Heart right ventricle (tissue), 16 donors: ENCODE results near the gene EGFR. TPM values are rescaled to one million over a fixed set of nuclear protein-coding genes. Genes with fewer than 3 reads are reported as not detected.

Experiments
- ATAC-seq, 8 donors: fragments of 200-7000 bp; cut with Tn5 transposase; one replicate each; pipeline ENCODE4 v1.9.1; 2020; ENCODE audit warnings: mild to moderate bottlenecking in 8 of 8, moderate library complexity in 8 of 8, moderate number of reproducible peaks in 1 of 8
- DNase-seq, 2 donors: peaks; one replicate each; pipeline ENCODE4 v3.0.0-alpha.2; 2020
- H3K27ac ChIP-seq, 10 donors: fragments of 200-600 bp; sonication (generic) in 2 of 10; one replicate each; pipeline versions ENCODE4 v1.5.0 to v1.8.0; 2020 to 2022; ENCODE audit warnings: mild to moderate bottlenecking in 3 of 10
- H3K27me3 ChIP-seq, 7 donors: fragments of 200-600 bp; one replicate each; pipeline ENCODE4 v1.8.0; 2021 to 2022; ENCODE audit warnings: mild to moderate bottlenecking in 2 of 7
- H3K36me3 ChIP-seq, 9 donors: fragments of 200-600 bp; sonication (generic) in 1 of 9; one replicate each; pipeline versions ENCODE4 v1.5.0 to v1.8.0; 2020 to 2022; ENCODE audit warnings: mild to moderate bottlenecking in 2 of 9
- H3K4me1 ChIP-seq, 9 donors: fragments of 200-600 bp; sonication (generic) in 1 of 9; one replicate each; pipeline versions ENCODE4 v1.5.0 to v1.8.0; 2020 to 2022; ENCODE audit warnings: mild to moderate bottlenecking in 4 of 9
- H3K4me3 ChIP-seq, 10 donors: fragments of 200-600 bp; sonication (generic) in 2 of 10; one replicate each; pipeline versions ENCODE4 v1.5.0 to v1.8.0; 2020 to 2022; ENCODE audit warnings: mild to moderate bottlenecking in 7 of 10, moderate library complexity in 2 of 10
- H3K9me3 ChIP-seq, 11 donors: fragments of 200-600 bp in 10 of 11; sonication (generic) in 2 of 11; one replicate each; pipeline versions ENCODE4 v1.5.0 to v1.8.0; 2013 to 2022; ENCODE audit warnings: mild to moderate bottlenecking in 2 of 11, control low read depth in 1 of 11, moderate library complexity in 1 of 11
- WGBS, 2 donors: extraction: QIAGEN DNeasy Blood & Tissue Kit; methylation state at CpG; one replicate each; pipeline ENCODE4 v1.1.7; 2013; ENCODE audit warnings: inconsistent platforms in 1 of 2; 5-methylcytosine and 5-hydroxymethylcytosine counted together
- intact Hi-C, 10 donors: fragments of 100-400 bp; cut with DNase I; formaldehyde crosslinking; loops; one replicate each; pipeline versions ENCODE4 v1.11.1 to v1.14.2; 2022
- polyA plus RNA-seq, 2 donors: library from polyadenylated mRNA; stranded (reverse); fragments of 200-250 nt; gene quantifications; one replicate each; pipeline ENCODE4 v1.2.3, GENCODE V29; 2013
- total RNA-seq, 10 donors: library from RNA; stranded (reverse); fragmentation: NEBNext Ultra II Directional in 3 of 10; extraction: Animal tissue kit (Norgen Biotek cat#: 25700) in 3 of 10; gene quantifications; one replicate each; pipeline versions ENCODE4 v1.2.1 to v1.2.4, GENCODE V29; 2021 to 2023
- TF ChIP-seq, protein P1 (sequence below), 9 donors: fragments of 200-600 bp; sonication (generic) in 2 of 9; IDR thresholded peaks; one replicate each; pipeline versions ENCODE4 v1.5.0 to v1.8.0; 2021 to 2022; ENCODE audit warnings: antibody characterized with exemption in 9 of 9, mild to moderate bottlenecking in 5 of 9, moderate library complexity in 1 of 9
- donor health status: Arrhythmogenic right ventricular cardiomyopathy.
- donor health status: ischemic (EF 13 %, LVEDD 7.1; RV severe dilation, severe dysfunction).
- donor health status: healthy with polysubstance abuse.
- donor health status: DM: no; HTN: yes; CAD: no.
- donor health status: DM: no; HTN: no; CAD: no.
- donor health status: ischemic (EF 25% LVEDD 6.9; RV normal size, moderate dysfunction).
- donor health status: ischemic (EF 25% LVEDD 5.7; RV mildly dilated, moderate dysfunction).
- donor health status: healthy.
- donor health status: DM: yes; HTN: yes; CAD: no.
- donor health status: Ischemic cardiomyopathy.
- donor health status: ischemic (EF 35%, LVEDD 5.7; RV mildly dilated, moderate dysfunction).
- donor health status: nonischemic (EF 11% LVEDD 7.7; RV severe dilation, severe dysfunction).
- donor health status: DM: yes; HTN: yes; CAD: no.
- donor health status: PGD.
- donor health status: ischemic (EF 29% LVEDD 5.4; RV normal size, mild dysfunction).
- donor health status: nonischemic (EF 23%, LVEDD 6.1; RV moderate dilation, normal function).

EGFR gene
- total and polyA plus RNA-seq, 12 donors = 1.9 to 13.5 (median 7.6) TPM

DNA sequence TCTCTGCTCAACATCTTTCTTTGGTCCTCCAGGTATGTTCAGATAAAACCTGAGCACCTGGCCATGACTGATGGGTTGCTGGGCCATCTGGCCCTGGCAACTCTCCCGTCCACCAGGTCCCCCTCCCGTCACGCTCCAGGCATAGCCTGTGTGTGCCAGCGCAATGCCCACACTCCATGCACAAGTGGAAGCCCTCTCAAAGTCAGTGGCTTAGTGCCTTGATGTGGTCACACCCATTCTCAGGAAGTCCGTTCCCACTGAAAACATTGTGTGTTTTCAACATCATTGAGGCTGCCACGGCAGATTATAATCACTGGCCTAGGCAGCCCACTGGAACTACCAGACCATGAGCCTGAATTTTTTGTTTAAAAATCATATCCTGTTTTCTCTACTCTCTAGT lies 175.7 kb downstream of the EGFR start:
- H3K9me3 ChIP-seq = no peaks in the 10 kb centered on the region
- no peak for DNase-seq
- intact Hi-C loops = loop anchor here in 1 of 10 donors (5.0 kb wide), 1 partner anchor 177 kb away; the partner anchor contains the start of gene EGFR
- no peak for ATAC-seq
- peaks cover 0 to 67% (median 16%) of the 10 kb centered on the region in 9 donors for H3K4me1 ChIP-seq
- peaks cover 0 to 26% (median 0%) of the 10 kb centered on the region in 9 donors for H3K36me3 ChIP-seq
- TF ChIP-seq, protein P1, sequence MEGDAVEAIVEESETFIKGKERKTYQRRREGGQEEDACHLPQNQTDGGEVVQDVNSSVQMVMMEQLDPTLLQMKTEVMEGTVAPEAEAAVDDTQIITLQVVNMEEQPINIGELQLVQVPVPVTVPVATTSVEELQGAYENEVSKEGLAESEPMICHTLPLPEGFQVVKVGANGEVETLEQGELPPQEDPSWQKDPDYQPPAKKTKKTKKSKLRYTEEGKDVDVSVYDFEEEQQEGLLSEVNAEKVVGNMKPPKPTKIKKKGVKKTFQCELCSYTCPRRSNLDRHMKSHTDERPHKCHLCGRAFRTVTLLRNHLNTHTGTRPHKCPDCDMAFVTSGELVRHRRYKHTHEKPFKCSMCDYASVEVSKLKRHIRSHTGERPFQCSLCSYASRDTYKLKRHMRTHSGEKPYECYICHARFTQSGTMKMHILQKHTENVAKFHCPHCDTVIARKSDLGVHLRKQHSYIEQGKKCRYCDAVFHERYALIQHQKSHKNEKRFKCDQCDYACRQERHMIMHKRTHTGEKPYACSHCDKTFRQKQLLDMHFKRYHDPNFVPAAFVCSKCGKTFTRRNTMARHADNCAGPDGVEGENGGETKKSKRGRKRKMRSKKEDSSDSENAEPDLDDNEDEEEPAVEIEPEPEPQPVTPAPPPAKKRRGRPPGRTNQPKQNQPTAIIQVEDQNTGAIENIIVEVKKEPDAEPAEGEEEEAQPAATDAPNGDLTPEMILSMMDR (IDR thresholded peaks at IDR 0.05) = no peak
- WGBS, 2 donors = 87 to 92% methylated on average over 6 of the region's 6 CpGs
- H3K27me3 ChIP-seq = no peaks in the 10 kb centered on the region
- peak overlapping the region in 1 of 10 donors; percentile 33 for H3K27ac ChIP-seq
- H3K4me3 ChIP-seq = no peak overlapping the region

GRCh38 chr7:55198634-55199392 lies 180.0 kb downstream of the EGFR start:
- Histone ChIP-seq H3K9me3 (no peaks in the 10 kb centered on the region), H3K4me1 (peaks cover 0 to 36% (median 3%) of the 10 kb centered on the region in 9 donors), H3K4me3 (no peak overlapping the region), H3K36me3 (peaks cover 0 to 55% (median 8%) of the 10 kb centered on the region in 9 donors), H3K27ac (no peak overlapping the region), H3K27me3 (no peaks in the 10 kb centered on the region)
- intact Hi-C loops = no loop called here
- DNase-seq (no peak), ATAC-seq (peak in 1 of 8 donors; percentile 22)
- TF ChIP-seq, protein P1 (IDR thresholded peaks at IDR 0.05) = no peak
- WGBS, 2 donors = 89 to 92% methylated on average over 8 of the region's 8 CpGs

- 38 to 48% methylated on average over 1 of the region's 1 CpG for WGBS, 2 donors
- Histone ChIP-seq H3K4me3 (no peak overlapping the region), H3K4me1 (peaks cover 0 to 30% (median 3%) of the 10 kb centered on the region in 9 donors), H3K27ac (no peak overlapping the region), H3K27me3 (no peaks in the 10 kb centered on the region), H3K9me3 (no peaks in the 10 kb centered on the region), H3K36me3 (peaks cover 0 to 61% (median 8%) of the 10 kb centered on the region in 9 donors)
- intact Hi-C loops = no loop called here
- TF ChIP-seq, protein P1 (IDR thresholded peaks at IDR 0.05) = no peak
- no peak for DNase-seq
- ATAC-seq = peak in 6 of 8 donors; percentile 21 to 76 (median 52)
Observed at GRCh38 chr7:55199418-55199817, 180.6 kb downstream of the EGFR start.

- no peak overlapping the region for H3K27ac ChIP-seq
- peaks cover 0 to 71% (median 8%) of the 10 kb centered on the region in 9 donors for H3K36me3 ChIP-seq
- TF ChIP-seq, protein P1 (IDR thresholded peaks at IDR 0.05) = no peak
- DNase-seq = no peak
- no peaks in the 10 kb centered on the region for H3K27me3 ChIP-seq
- H3K9me3 ChIP-seq = no peaks in the 10 kb centered on the region
- no peak overlapping the region for H3K4me3 ChIP-seq
- ATAC-seq = no peak
- 94 to 96% methylated on average over 11 of the region's 11 CpGs for WGBS, 2 donors
- peaks cover 0 to 22% (median 3%) of the 10 kb centered on the region in 9 donors for H3K4me1 ChIP-seq
- intact Hi-C loops = no loop called here
Observed at GRCh38 chr7:55200441-55200840, 181.6 kb downstream of the EGFR start.
